SHP77 (cell line): Measurements from ENCODE around the gene CEMIP2.
"Not testable (repeated sequence)": the region's sequence is repeated elsewhere in the genome, so short reads cannot be mapped to it uniquely, and the experiment has no call there.

Experiments
- DNase-seq, 2 experiments: peaks; one replicate each; lab custom pipeline; 2025; lab: John Stamatoyannopoulos, UW

The CEMIP2 gene

GRCh38 chr9:71706176-71706575 is 62.1 kb downstream of the CEMIP2 start:
- no peak for DNase-seq

DNA sequence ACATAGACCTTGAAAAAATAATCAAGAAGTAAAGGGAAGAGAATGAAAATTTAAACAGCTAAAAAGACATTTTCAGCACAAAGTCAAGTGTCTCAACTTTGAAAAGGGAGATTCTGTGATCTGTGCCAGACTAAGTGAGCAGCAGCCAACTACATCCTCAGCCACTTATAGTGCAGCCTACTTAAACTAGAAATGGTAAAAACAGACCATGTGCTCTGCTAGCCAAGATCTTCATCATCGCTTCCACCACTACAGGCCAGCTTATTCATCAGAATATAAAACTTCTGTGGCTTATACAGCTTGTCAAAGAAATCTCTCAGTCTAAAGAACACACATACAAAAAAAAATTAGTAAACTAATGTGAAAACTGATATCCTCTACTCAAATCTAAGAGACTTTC is 63.5 kb downstream of the CEMIP2 start:
- no peak for DNase-seq

GRCh38 chr9:71703172-71703872 is 65.0 kb downstream of the CEMIP2 start:
- no peak for DNase-seq

- no peak for DNase-seq
Measured at GRCh38 chr9:71697882-71698281, 70.4 kb downstream of the CEMIP2 start.

DNA sequence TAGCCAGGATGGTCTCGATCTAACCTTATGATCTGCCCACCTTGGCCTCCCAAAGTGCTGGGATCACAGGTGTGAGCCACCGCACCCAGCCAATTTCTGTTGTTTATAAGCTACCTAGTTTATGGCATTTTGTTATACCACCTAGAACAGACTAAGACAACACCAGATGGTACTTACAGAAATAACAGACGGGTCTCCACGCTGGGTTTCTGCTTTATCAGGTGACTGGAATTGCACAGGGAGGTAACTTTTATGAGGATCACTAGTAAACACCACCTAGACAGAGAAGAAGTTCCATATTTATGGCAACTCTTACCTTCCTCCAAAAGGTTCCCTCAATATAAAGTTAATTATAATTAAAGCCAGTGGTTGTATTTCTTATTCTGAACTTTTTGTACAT is 74.0 kb downstream of the CEMIP2 start:
- DNase-seq, result no peak

GRCh38 chr9:71693607-71694006 is 74.7 kb downstream of the CEMIP2 start:
- DNase-seq, result no peak

DNA sequence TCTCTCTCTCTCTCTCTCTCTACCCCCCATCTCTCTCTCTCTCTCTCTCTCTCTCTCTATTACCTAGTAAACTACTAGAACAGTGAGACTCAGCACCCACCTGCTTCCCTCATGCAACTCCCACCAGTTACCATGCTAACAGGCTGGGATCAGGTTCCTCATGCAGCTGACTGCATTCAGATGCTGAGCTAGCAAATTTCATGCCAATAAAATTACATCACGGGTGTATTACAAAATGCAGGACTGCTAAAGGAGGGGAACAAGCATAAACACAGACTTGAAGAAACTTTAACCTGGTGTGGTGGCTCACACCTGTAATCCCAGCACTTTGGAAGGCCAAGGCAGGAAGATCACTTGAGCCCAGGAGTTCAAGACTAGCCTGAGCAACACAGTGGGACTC is 76.0 kb downstream of the CEMIP2 start:
- DNase-seq, result no peak

DNA sequence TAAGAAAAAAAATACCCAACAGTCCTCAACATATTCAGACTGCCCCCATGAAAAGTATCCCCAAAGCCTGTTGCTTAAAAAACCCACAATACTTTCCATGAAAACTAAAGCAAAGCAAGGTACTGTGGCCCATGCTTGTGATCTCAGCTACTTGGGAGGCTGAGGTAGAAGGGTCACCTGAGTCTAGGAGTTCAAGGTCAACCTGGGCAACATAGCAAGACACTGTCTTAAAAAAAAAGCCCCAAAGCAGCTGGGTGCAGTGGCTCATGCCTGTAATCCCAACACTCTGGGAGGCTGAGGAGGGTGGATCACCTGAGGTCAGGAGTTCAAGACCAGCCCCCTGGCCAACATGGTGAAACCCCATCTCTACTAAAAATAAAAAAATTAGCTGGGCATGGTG is 76.7 kb downstream of the CEMIP2 start:
- not testable (repeated sequence) for DNase-seq

DNA sequence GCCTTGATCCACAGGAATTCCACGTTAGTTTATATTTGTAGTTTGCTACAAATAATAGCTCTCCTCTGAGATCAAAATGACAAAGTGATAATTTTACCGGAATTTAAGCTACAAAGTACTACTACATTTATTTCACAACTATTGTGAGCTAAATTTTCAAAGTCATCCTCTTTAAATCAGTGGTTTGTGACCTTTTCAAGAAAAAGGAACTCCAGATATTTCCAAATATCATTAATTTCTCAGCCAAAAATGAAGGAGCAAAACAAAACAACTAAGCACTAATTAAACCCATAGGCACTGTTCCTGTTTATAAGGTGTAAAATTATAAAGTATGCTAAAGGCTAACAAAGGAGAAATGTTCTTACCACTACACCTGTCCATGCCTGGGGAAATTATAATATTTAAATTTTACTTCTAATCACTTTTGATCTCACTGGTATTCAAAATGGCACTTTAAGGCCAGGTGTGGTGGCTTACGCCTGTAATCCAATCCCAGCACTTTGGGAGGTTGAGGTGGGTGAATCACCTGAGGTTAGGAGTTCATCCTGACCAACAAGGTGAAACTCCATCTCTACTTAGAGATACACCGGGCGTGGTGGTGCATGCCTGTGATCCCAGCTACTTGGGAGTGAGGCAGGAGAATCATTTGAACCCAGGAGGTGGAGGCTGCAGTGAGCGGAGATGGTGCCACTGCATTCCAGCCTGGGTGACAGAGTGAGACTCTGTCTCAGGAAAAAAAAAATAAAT is 77.5 kb downstream of the CEMIP2 start:
- DNase-seq, result no peak

- DNase-seq, result no peak
Measured at GRCh38 chr9:71690063-71690688, 78.1 kb downstream of the CEMIP2 start.

GRCh38 chr9:71687676-71688075 is 80.6 kb downstream of the CEMIP2 start:
- no peak for DNase-seq

GRCh38 chr9:71685988-71686387 is 82.3 kb downstream of the CEMIP2 start:
- no peak for DNase-seq

DNA sequence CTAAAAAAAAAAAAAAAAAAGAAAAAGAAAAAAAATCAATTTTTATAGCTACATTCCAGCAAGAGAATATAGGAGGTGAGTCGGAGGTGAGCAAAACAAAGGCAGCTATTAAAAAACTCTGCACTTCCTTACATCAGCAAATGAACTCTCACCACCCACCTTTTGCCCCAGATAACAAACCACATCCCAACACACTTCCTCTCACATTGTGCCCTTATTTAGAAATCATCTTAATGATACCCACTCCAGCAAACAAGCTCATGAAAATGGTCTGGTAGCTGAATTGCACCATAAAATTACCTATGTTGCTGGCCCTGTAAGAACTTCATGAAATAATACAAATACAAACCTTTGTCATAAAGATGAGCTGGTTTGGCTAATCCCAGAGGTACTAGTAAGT is 82.9 kb downstream of the CEMIP2 start:
- no peak for DNase-seq

DNA sequence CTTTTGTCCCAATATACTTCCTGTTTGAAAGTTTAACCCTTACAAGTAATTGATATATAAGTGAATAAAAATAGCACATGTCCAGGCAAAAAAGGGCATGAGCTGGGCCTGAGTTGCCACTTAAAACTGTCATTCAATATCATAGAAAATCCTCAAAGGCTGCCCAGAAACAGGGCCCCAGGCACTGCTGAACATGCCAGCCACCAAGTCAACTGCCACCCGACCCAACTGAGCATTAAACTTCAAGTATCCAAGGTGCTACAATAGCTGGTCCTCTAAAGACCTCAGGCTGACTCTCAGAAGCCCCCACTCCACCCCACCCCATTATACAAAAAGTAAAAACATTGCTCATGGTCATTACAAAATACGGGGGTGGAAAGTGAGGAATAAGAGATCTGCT is 83.7 kb downstream of the CEMIP2 start:
- no peak for DNase-seq

DNA sequence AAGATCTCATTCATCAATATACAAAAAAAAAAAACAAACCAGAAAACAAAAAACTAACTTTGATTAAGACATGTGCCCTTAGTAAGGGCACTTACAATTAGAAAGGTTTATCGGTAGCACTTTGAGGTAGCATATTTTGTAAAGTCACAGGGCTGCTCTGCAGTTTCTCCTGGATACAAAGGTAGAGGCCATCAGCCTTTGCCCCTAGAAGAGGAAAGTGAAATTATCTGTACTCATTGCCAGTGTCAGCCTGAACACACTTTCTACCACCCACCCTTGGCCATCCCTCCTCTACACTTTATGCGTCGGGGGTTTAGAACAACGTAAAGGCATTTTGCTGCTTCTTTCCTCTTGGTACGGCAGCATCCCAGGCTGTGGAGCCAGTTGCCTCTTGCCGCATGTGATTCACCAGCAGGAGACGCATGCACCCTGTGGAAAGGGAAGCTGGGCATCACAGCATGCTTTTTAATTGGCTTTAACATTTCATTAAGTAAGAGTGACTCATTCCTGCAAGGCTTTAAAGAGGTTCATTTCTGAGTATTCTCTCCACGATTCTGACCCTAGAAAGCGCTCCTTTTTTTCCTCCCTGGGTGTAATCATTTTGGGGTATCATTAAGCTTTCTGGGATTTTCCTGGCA is 84.6 kb downstream of the CEMIP2 start:
- DNase-seq, result no peak

- no peak for DNase-seq
Measured at GRCh38 chr9:71681708-71682272, 86.5 kb downstream of the CEMIP2 start.

GRCh38 chr9:71681104-71681707 is 87.1 kb downstream of the CEMIP2 start:
- DNase-seq, result no peak

GRCh38 chr9:71680189-71680980 is 87.9 kb downstream of the CEMIP2 start:
- DNase-seq, result no peak

DNA sequence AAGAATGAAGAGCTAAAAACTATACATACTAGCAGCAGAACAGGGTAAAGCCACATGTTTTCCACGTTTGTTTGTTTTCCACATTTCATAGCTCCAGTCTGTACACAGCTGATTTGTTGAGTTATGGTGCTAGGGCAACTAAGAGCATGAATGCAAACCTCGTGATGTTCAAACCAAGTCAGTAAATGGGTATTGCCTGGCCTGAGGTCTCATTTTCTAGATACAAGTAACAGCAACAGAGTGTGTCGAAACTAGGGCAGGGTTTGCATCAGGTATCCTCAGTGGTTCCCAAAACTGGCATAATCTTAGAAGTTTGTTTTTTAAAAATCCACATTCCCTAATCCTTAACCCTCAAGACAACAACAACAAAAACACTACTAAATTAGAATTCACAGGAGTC is 89.3 kb downstream of the CEMIP2 start:
- DNase-seq, result no peak

GRCh38 chr9:71677209-71677608 is 91.1 kb downstream of the CEMIP2 start:
- no peak for DNase-seq

- DNase-seq, result no peak
Measured at GRCh38 chr9:71676460-71676859, 91.9 kb downstream of the CEMIP2 start.
